ENCODE results near the gene OOSP1. TPM values are rescaled to one million over a fixed set of nuclear protein-coding genes. Genes with fewer than 3 reads are reported as not detected.

Gene OOSP1
- total RNA-seq, 1 donor from 2014 or later = not detected

Other genes starting within 250 kb of the OOSP1 start
- not detected in 2 replicates for gene OR10V1, start 224.6 kb upstream of the OOSP1 start, total RNA-seq
- 40.3 and 41.0 TPM in 2 replicates for gene STX3, start 183.1 kb upstream of the OOSP1 start, total RNA-seq
- 81.3 and 81.8 TPM in 2 replicates for gene MRPL16, start 127.7 kb upstream of the OOSP1 start, total RNA-seq
- not detected in 2 replicates for gene CBLIF, start 92.9 kb upstream of the OOSP1 start, total RNA-seq
- gene TCN1, start 71.9 kb upstream of the OOSP1 start, total RNA-seq = not detected in 2 replicates
- gene OOSP3, start 59.6 kb upstream of the OOSP1 start, total RNA-seq = not detected in 2 replicates
- not detected in 2 replicates for gene OOSP4A, start 25.6 kb downstream of the OOSP1 start, total RNA-seq
- not detected in 2 replicates for gene OOSP4B, start 78.7 kb downstream of the OOSP1 start, total RNA-seq
- gene OOSP2, start 102.0 kb downstream of the OOSP1 start, total RNA-seq = not detected in 2 replicates
- not detected in 2 replicates for gene MS4A3, start 118.2 kb downstream of the OOSP1 start, total RNA-seq
- gene MS4A2, start 150.2 kb downstream of the OOSP1 start, total RNA-seq = not detected in 2 replicates
- gene MS4A6A, start 244.7 kb downstream of the OOSP1 start, total RNA-seq = not detected in 2 replicates

Data from T-helper 2 cell treated with Interferon-gamma antibody and Interleukin-4, amounts not matched to agents 100 ng/mL and 5 ng/mL, for 36 hours (primary cell).